HCT116 (cell line): ENCODE measurements around the gene CTSG.

Experiments
- CEBPB ChIP-seq: IDR thresholded peaks from 2 replicates; pipeline ENCODE4 v1.6.1; 2012; ENCODE audit warnings: low read depth
- CTCF ChIP-seq, 3 experiments: fragments of 200-600 bp in 1 of 3; sonication (generic) in 1 of 3; IDR thresholded peaks in 2 of 3; conservative IDR thresholded peaks in 1 of 3; 2 replicates each; pipeline ENCODE4 v1.5.1; 2012 to 2017; ENCODE audit warnings: low read depth in 2 of 3, low read length in 2 of 3, antibody characterized with exemption in 1 of 3, borderline replicate concordance in 1 of 3, control low read depth in 1 of 3, mild to moderate bottlenecking in 1 of 3, mixed read lengths in 1 of 3, mixed run types in 1 of 3, moderate library complexity in 1 of 3; ENCODE audit not compliant: insufficient read depth in 1 of 3
- EZH2 ChIP-seq: fragments of 200-600 bp; sonication (generic); IDR thresholded peaks from 2 replicates; pipeline ENCODE4 v1.6.1; 2017; ENCODE audit warnings: antibody characterized with exemption, mixed run types
- EZH2phosphoT487 ChIP-seq: fragments of 200-600 bp; IDR thresholded peaks from 2 replicates; pipeline ENCODE4 v1.6.1; 2018; ENCODE audit warnings: antibody characterized with exemption, borderline replicate concordance
- POLR2A ChIP-seq: IDR thresholded peaks from 2 replicates; pipeline ENCODE4 v1.7.0; 2011; ENCODE audit warnings: borderline replicate concordance; ENCODE audit not compliant: insufficient read depth, insufficient read length; ENCODE audit errors: extremely low read depth
- POLR2AphosphoS5 ChIP-seq: IDR thresholded peaks from 2 replicates; pipeline ENCODE4 v1.6.1; 2011; ENCODE audit warnings: mild to moderate bottlenecking, low read depth, low read length, moderate library complexity
- RAD21 ChIP-seq: IDR thresholded peaks from 2 replicates; pipeline ENCODE4 v1.6.1; 2012; ENCODE audit warnings: low read depth, mild to moderate bottlenecking
- SP1 ChIP-seq: IDR thresholded peaks from 2 replicates; pipeline ENCODE4 v1.6.1; 2012; ENCODE audit warnings: low read depth
- TCF7L2 ChIP-seq: IDR thresholded peaks from 2 replicates; pipeline ENCODE4 v1.7.0; 2011; ENCODE audit warnings: borderline replicate concordance, inconsistent platforms; ENCODE audit not compliant: insufficient read depth, insufficient read length; ENCODE audit errors: extremely low read depth
- TF ChIP-seq, protein P1 (sequence below): IDR thresholded peaks from 2 replicates; pipeline ENCODE4 v1.6.1; 2012

DNA sequence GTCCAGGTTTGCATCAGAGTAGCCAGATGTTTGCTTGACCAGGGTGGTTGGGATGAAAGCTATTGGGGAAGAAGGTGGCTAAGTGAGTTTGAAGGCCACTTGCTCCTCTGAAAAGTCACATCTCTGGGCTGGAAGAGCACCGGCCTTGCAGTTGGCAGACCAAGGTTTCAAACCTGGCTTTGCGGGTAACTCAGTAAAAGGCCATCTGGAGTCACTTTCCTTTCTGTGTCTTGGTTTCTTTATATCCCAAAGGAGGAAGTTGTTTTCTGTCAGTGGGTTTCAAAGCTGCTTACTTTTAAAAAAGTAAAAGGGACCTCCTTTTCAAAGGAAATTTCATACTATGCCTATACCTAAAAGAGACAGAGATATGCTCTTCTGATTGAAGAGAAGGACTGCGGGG, 41.8 kb downstream of the CTSG start:
- TF ChIP-seq RAD21 (no peak), CTCF (IDR thresholded peaks at IDR 0.05 in 2 of 3, conservative IDR thresholded peaks at IDR 0.05 in 1 of 3; ENCODE audit: borderline replicate concordance in 1 of 3, insufficient read depth in 1 of 3, low read depth in 2 of 3, low read length in 2 of 3) (no peak), EZH2 (no peak), TCF7L2 (no peak), POLR2AphosphoS5 (no peak), CEBPB (no peak), SP1 (no peak), EZH2phosphoT487 (no peak), POLR2A (no peak)
- TF ChIP-seq, protein P1, sequence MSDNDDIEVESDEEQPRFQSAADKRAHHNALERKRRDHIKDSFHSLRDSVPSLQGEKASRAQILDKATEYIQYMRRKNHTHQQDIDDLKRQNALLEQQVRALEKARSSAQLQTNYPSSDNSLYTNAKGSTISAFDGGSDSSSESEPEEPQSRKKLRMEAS = no peak
